Measurements from ENCODE around the gene XAGE3.
"Not testable (repeated sequence)": the region's sequence is repeated elsewhere in the genome, so short reads cannot be mapped to it uniquely, and the experiment has no call there.

Gene XAGE3

DNA sequence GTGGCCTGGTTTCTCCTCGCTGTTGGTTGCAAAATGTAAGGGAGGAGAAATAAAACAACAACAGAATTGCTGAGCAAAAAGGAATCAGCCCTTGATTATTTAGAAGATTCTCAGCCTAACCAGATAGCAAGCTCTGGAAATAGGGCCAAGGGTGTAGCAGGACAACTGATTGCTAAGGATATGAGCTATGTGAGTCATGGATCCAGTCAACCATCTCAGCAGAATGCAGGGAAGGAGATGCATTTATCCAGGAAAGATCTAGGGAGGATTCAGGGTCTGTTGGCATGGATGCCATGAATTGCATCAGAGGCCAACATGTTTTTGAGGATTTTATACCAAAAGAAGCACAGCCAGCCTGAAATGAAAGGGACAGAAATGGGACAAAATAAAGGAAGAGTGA lies 2.2 kb upstream of the XAGE3 start:
- H3K27me3 ChIP-seq (ENCODE audit: insufficient read depth, low read depth) = no peaks in the 10 kb centered on the region
- H3K4me2 ChIP-seq = no peak overlapping the region
- H3K9ac ChIP-seq = no peak overlapping the region
- no peak overlapping the region for H3K4me3 ChIP-seq (IDR thresholded peaks at IDR 0.05; ENCODE audit: insufficient read depth, low read depth, low read length)
- no peaks in the 10 kb centered on the region for H3K79me2 ChIP-seq (ENCODE audit: insufficient read depth, low read depth)
- H3K36me3 ChIP-seq (ENCODE audit: insufficient read depth) = no peaks in the 10 kb centered on the region
- TF ChIP-seq, protein P1, sequence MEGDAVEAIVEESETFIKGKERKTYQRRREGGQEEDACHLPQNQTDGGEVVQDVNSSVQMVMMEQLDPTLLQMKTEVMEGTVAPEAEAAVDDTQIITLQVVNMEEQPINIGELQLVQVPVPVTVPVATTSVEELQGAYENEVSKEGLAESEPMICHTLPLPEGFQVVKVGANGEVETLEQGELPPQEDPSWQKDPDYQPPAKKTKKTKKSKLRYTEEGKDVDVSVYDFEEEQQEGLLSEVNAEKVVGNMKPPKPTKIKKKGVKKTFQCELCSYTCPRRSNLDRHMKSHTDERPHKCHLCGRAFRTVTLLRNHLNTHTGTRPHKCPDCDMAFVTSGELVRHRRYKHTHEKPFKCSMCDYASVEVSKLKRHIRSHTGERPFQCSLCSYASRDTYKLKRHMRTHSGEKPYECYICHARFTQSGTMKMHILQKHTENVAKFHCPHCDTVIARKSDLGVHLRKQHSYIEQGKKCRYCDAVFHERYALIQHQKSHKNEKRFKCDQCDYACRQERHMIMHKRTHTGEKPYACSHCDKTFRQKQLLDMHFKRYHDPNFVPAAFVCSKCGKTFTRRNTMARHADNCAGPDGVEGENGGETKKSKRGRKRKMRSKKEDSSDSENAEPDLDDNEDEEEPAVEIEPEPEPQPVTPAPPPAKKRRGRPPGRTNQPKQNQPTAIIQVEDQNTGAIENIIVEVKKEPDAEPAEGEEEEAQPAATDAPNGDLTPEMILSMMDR (conservative IDR thresholded peaks at IDR 0.05; ENCODE audit: low read depth, low read length) = no peak
- no peak overlapping the region for H3K27ac ChIP-seq
- H3K4me1 ChIP-seq (ENCODE audit: low read depth, poor library complexity, severe bottlenecking) = no peaks in the 10 kb centered on the region
- H2AFZ ChIP-seq (ENCODE audit: low read depth) = no peak overlapping the region
- no peaks in the 10 kb centered on the region for H4K20me1 ChIP-seq (ENCODE audit: insufficient read depth)

DNA sequence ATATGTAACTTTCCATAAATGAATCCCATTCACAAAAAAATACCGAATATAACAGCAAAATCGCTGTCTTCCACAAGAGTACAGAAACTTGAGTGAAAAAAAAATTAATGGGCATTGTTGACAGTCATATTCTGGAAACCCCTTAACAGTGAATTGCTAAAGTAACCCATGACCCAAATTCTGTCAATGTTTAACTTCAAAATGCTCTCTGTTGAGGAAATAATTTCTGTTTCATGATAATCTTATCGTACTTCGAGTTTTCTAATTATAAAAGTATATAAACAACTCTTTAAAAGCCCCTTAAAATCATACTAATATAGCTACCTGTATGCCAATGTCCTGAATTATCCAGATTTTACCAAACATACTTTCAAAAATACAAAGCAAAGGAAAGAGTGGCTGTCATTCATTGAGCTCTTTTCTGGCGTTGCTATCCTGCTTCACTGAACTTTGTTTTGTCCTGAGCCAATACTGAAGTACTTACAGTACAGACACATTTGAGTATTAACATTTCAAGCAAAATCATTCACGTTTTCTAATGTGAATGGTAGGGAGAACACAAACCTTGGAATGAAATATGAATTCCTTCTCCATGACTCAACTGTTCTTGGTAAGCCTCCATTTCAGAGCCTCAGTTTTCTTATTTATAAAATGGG lies 2.4 kb downstream of the XAGE3 start:
- Histone ChIP-seq H4K20me1 (ENCODE audit: insufficient read depth) (no peaks in the 10 kb centered on the region), H3K9ac (no peak overlapping the region), H3K4me2 (no peak overlapping the region), H3K4me3 (IDR thresholded peaks at IDR 0.05; ENCODE audit: insufficient read depth, low read depth, low read length) (no peak overlapping the region), H3K27me3 (ENCODE audit: insufficient read depth, low read depth) (no peaks in the 10 kb centered on the region), H3K79me2 (ENCODE audit: insufficient read depth, low read depth) (no peaks in the 10 kb centered on the region), H3K36me3 (ENCODE audit: insufficient read depth) (no peaks in the 10 kb centered on the region), H2AFZ (ENCODE audit: low read depth) (no peak overlapping the region), H3K4me1 (ENCODE audit: low read depth, poor library complexity, severe bottlenecking) (no peaks in the 10 kb centered on the region), H3K27ac (no peak overlapping the region)
- TF ChIP-seq, protein P1 (conservative IDR thresholded peaks at IDR 0.05; ENCODE audit: low read depth, low read length) = no peak

DNA sequence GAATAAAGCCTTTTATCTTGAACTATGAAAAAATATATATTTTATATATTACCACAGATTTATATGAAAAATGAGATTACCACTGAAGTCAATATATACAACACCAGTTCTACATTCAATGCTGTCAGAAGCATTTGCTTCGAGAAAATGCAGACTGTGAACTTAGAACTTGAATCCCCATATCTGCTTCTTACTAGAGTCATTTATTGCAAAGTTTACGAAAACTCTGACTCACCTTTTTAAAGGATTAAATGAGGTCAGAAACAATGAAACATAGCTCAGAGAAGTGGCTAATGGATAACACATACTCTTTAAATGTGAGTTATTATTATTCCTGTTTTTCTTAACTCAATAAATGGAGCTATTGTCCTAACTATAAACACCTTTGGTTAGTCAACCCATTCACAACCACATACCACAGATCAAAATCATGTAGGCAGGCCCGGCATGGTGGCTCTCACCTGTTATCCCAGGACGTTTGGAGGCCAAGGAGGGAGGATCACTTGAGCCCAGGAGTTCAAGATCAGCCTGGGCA lies 10.8 kb downstream of the XAGE3 start:
- not testable (repeated sequence) for H3K4me1 ChIP-seq (ENCODE audit: low read depth, poor library complexity, severe bottlenecking); H3K36me3 ChIP-seq (ENCODE audit: insufficient read depth); H3K27me3 ChIP-seq (ENCODE audit: insufficient read depth, low read depth); H3K27ac ChIP-seq; H3K4me2 ChIP-seq; H3K4me3 ChIP-seq (IDR thresholded peaks at IDR 0.05; ENCODE audit: insufficient read depth, low read depth, low read length); H3K79me2 ChIP-seq (ENCODE audit: insufficient read depth, low read depth); H3K9ac ChIP-seq; H4K20me1 ChIP-seq (ENCODE audit: insufficient read depth); H2AFZ ChIP-seq (ENCODE audit: low read depth)

DNA sequence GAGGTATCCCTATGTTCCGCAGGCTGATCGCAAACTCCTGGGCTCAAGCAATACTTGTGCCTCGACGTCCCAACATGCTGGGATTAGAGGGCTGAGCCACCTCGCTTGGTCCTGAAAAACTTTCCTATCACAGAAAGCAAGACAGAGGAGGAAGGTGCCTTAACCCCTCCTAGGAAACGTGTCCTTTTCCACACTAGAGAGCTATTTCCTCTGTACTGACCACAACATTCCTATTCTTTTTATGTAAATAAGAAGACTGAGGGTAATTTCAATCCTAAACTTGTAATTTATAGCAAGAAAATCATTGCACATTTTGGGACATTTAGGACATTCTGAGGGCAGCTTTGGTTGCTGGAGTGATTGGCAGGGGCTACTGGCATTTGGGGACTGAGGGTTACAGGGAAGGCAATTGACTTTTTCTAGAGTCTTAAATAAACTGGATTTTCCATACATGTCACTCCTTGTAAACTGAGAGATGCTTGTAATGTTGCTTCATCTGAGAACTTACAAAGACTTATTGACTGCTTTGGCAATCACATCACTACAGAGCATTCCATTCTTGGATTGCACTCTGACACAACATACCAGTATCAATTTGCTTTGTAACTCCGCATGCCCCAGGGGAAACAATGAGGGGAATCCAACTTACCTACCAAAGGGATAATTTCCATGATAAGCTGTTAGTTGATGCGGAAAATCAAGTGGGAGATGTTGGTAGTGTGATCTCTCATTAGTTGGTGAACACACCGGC lies 15.6 kb downstream of the XAGE3 start:
- no peak overlapping the region for H3K4me3 ChIP-seq (IDR thresholded peaks at IDR 0.05; ENCODE audit: insufficient read depth, low read depth, low read length)

DNA sequence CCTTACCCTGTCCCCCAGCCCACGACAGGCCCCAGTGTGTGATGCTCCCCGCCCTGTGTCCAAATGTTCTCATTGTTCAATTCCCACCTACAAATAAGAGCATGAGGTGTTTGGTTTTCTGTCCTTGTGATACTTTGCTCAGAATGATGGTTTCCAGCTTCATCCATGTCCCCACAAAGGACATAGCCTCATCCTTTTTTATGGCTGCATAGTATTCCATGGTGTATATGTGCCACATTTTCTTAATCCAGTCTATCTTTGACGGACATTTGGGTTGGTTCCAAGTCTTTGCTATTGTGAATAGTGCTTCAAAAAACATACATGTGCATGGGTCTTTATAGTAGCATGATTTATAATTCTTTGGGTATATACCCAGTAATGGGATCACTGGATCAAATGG lies 24.3 kb downstream of the XAGE3 start:
- H3K4me3 ChIP-seq (IDR thresholded peaks at IDR 0.05; ENCODE audit: insufficient read depth, low read depth, low read length); H3K79me2 ChIP-seq (ENCODE audit: insufficient read depth, low read depth); H3K27ac ChIP-seq; H2AFZ ChIP-seq (ENCODE audit: low read depth); H3K36me3 ChIP-seq (ENCODE audit: insufficient read depth); H3K9ac ChIP-seq; H3K4me2 ChIP-seq; H3K4me1 ChIP-seq (ENCODE audit: low read depth, poor library complexity, severe bottlenecking); H4K20me1 ChIP-seq (ENCODE audit: insufficient read depth); H3K27me3 ChIP-seq (ENCODE audit: insufficient read depth, low read depth): not testable (repeated sequence)

More for the DNA sequence above, 15.6 kb downstream of the XAGE3 start:
- Histone ChIP-seq H3K4me1 (ENCODE audit: low read depth, poor library complexity, severe bottlenecking) (no peaks in the 10 kb centered on the region), H3K9ac (no peak overlapping the region), H4K20me1 (ENCODE audit: insufficient read depth) (no peaks in the 10 kb centered on the region), H3K79me2 (ENCODE audit: insufficient read depth, low read depth) (no peaks in the 10 kb centered on the region), H3K27me3 (ENCODE audit: insufficient read depth, low read depth) (no peaks in the 10 kb centered on the region), H3K36me3 (ENCODE audit: insufficient read depth) (no peaks in the 10 kb centered on the region), H3K27ac (no peak overlapping the region), H2AFZ (ENCODE audit: low read depth) (no peak overlapping the region), H3K4me2 (no peak overlapping the region)
- TF ChIP-seq, protein P1 (conservative IDR thresholded peaks at IDR 0.05; ENCODE audit: low read depth, low read length) = no peak
